ENCODE results near the gene RAPSN. TPM values are rescaled to one million over a fixed set of nuclear protein-coding genes. Genes with fewer than 3 reads are reported as not detected.

The RAPSN gene
- total and polyA plus RNA-seq, 2 donors (not counting 1 experiment from before 2014, with no cell fraction given): 0.25 to 1.0 TPM

- Histone ChIP-seq H3K79me2 (ENCODE audit: control insufficient read depth, insufficient read depth, low read length) (no peaks in the 10 kb centered on the region), H3K27ac (ENCODE audit: low read length in 2 of 2) (no peak overlapping the region), H3K4me2 (replicated peaks; ENCODE audit: low read depth, low read length, poor library complexity, severe bottlenecking) (no peak overlapping the region), H4K20me1 (ENCODE audit: control insufficient read depth, insufficient read depth, low read length, poor library complexity, severe bottlenecking) (no peaks in the 10 kb centered on the region), H3K9ac (ENCODE audit: low read length) (no peak overlapping the region), H3K4me1 (ENCODE audit: control insufficient read depth in 2 of 2, insufficient read depth in 2 of 2, low read length in 2 of 2) (no peaks in the 10 kb centered on the region), H3K9me3 (ENCODE audit: control extremely low read depth in 1 of 3, control insufficient read depth in 2 of 3, insufficient read depth in 1 of 3, low read length in 2 of 3) (peaks cover 0 to 6% (median 0%) of the 10 kb centered on the region in 3 donors), H2AFZ (ENCODE audit: insufficient read depth, low read depth, low read length, poor library complexity, severe bottlenecking) (no peak overlapping the region), H3K36me3 (replicated peaks in 1 of 2; ENCODE audit: control extremely low read depth in 1 of 2, control insufficient read depth in 1 of 2, extremely low read depth in 1 of 2, insufficient read depth in 2 of 2, low read length in 1 of 2) (no peaks in the 10 kb centered on the region), H3K4me3 (ENCODE audit: control extremely low read depth in 1 of 5, extremely low read depth in 1 of 5, insufficient read depth in 1 of 5, low read depth in 2 of 5, low read length in 4 of 5) (no peak overlapping the region), H3K27me3 (replicated peaks in 1 of 4; ENCODE audit: control extremely low read depth in 1 of 4, control insufficient read depth in 3 of 4, insufficient read depth in 4 of 4, low read length in 3 of 4) (no peaks in the 10 kb centered on the region)
- TF ChIP-seq EZH2 (IDR thresholded peaks at IDR 0.05; ENCODE audit: borderline replicate concordance, insufficient read depth, low read depth, low read length, poor library complexity, severe bottlenecking) (no peak), CTCF (IDR thresholded peaks at IDR 0.05) (no peak)
- DNase-seq (no peak), ATAC-seq (ENCODE audit: low read depth) (no peak)
- H3K27ac Mint-ChIP-seq: no peak overlapping the region
- no peaks in the 10 kb centered on the region for H3K9me3 Mint-ChIP-seq (ENCODE audit: insufficient read depth)
- CTCF ChIA-PET: no interaction called here
- H3K4me3 Mint-ChIP-seq: no peak overlapping the region
- no peaks in the 10 kb centered on the region for H3K27me3 Mint-ChIP-seq
- WGBS (ENCODE audit: insufficient coverage): 97% methylated on average over 12 of the region's 12 CpGs
- POLR2A ChIA-PET: no interaction called here
- no peaks in the 10 kb centered on the region for H3K4me1 Mint-ChIP-seq
- intact Hi-C loops (cut with micrococcal nuclease): no loop called here
Observed at GRCh38 chr11:47441421-47441820, 7.5 kb downstream of the RAPSN start.

GRCh38 chr11:47440054-47440476 lies 8.9 kb downstream of the RAPSN start:
- Histone ChIP-seq H3K4me1 (ENCODE audit: control insufficient read depth in 2 of 2, insufficient read depth in 2 of 2, low read length in 2 of 2) (no peaks in the 10 kb centered on the region), H3K9ac (ENCODE audit: low read length) (no peak overlapping the region), H3K4me3 (ENCODE audit: control extremely low read depth in 1 of 5, extremely low read depth in 1 of 5, insufficient read depth in 1 of 5, low read depth in 2 of 5, low read length in 4 of 5) (no peak overlapping the region), H3K4me2 (replicated peaks; ENCODE audit: low read depth, low read length, poor library complexity, severe bottlenecking) (no peak overlapping the region), H2AFZ (ENCODE audit: insufficient read depth, low read depth, low read length, poor library complexity, severe bottlenecking) (no peak overlapping the region), H3K36me3 (replicated peaks in 1 of 2; ENCODE audit: control extremely low read depth in 1 of 2, control insufficient read depth in 1 of 2, extremely low read depth in 1 of 2, insufficient read depth in 2 of 2, low read length in 1 of 2) (no peaks in the 10 kb centered on the region), H3K9me3 (ENCODE audit: control extremely low read depth in 1 of 3, control insufficient read depth in 2 of 3, insufficient read depth in 1 of 3, low read length in 2 of 3) (peaks cover 0 to 6% (median 0%) of the 10 kb centered on the region in 3 donors), H3K27ac (ENCODE audit: low read length in 2 of 2) (no peak overlapping the region), H3K79me2 (ENCODE audit: control insufficient read depth, insufficient read depth, low read length) (no peaks in the 10 kb centered on the region), H3K27me3 (replicated peaks in 1 of 4; ENCODE audit: control extremely low read depth in 1 of 4, control insufficient read depth in 3 of 4, insufficient read depth in 4 of 4, low read length in 3 of 4) (no peaks in the 10 kb centered on the region), H4K20me1 (ENCODE audit: control insufficient read depth, insufficient read depth, low read length, poor library complexity, severe bottlenecking) (no peaks in the 10 kb centered on the region)
- Mint-ChIP-seq H3K4me3 (no peak overlapping the region), H3K27me3 (no peaks in the 10 kb centered on the region), H3K9me3 (ENCODE audit: insufficient read depth) (no peaks in the 10 kb centered on the region), H3K4me1 (no peaks in the 10 kb centered on the region), H3K27ac (no peak overlapping the region)
- ChIA-PET POLR2A (interaction anchor here (0.6 kb wide), 1 partner anchor 231 kb away, joined by 3 read pairs; no protein-coding TSS in a partner anchor), CTCF (interaction anchor here (1.4 to 1.5 kb wide), 2 partner anchors 14 to 28 kb away, joined by 4 read pairs; no protein-coding TSS in a partner anchor)
- 54% methylated on average over 2 of the region's 2 CpGs for WGBS (ENCODE audit: insufficient coverage)
- intact Hi-C loops (cut with micrococcal nuclease): no loop called here
- ATAC-seq (ENCODE audit: low read depth) (no peak), DNase-seq (no peak)
- no peak for TF ChIP-seq EZH2 (IDR thresholded peaks at IDR 0.05; ENCODE audit: borderline replicate concordance, insufficient read depth, low read depth, low read length, poor library complexity, severe bottlenecking)
- no peak for TF ChIP-seq CTCF (IDR thresholded peaks at IDR 0.05)
